PC-3 (cell line): ENCODE results near the gene NGRN.

Experiments
- EZH2 ChIP-seq: fragments of 300-600 bp; sonication (generic); IDR thresholded peaks from one replicate; pipeline ENCODE4 v1.6.1; 2017; ENCODE audit warnings: antibody characterized with exemption, mild to moderate bottlenecking, low read length; ENCODE audit not compliant: unreplicated experiment
- EZH2phosphoT487 ChIP-seq: fragments of 300-600 bp; sonication (generic); IDR thresholded peaks from 2 replicates; pipeline ENCODE4 v1.6.1; 2018; ENCODE audit warnings: mild to moderate bottlenecking, antibody characterized with exemption, low read length, borderline replicate concordance
- TF ChIP-seq, protein P1 (sequence below): fragments of 300-600 bp; sonication (generic); conservative IDR thresholded peaks from 2 replicates; pipeline ENCODE4 v1.5.1; 2017; ENCODE audit warnings: antibody characterized with exemption, low read depth, mild to moderate bottlenecking, low read length

DNA sequence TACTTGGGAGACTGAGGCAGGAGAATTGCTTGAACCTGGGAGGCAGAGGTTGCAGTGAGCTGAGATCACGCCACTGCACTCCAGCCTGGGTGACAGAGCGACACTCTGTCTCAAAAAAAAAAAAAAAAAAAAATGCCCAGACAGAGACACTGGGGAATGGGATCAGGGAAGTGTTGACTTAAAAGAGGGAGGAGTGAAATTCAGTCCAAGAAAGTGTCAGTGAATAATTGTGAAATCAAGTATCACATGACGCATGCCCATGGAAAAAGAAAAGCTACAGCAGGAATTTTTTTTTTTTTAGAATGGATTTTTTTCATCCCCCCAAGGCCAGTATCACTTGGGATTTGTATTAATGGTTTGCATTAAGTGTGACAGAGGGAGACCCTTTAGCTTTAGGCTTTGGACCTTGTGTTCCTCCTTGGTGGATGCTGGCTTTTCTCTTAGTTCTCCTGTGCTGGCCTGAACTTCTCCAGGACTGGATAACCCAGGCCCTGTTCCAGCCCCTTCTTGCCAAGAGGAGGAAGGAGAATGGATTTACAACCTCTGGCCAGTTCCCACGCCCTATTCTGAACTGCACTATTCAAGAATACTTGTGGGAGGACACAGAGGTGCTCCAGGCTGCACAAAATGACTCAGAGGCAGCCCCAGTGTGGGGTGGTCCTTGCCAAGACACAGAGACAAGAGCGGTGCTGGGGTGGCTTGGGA lies 50.0 kb downstream of the NGRN start:
- TF ChIP-seq EZH2: no peak
- TF ChIP-seq, protein P1, sequence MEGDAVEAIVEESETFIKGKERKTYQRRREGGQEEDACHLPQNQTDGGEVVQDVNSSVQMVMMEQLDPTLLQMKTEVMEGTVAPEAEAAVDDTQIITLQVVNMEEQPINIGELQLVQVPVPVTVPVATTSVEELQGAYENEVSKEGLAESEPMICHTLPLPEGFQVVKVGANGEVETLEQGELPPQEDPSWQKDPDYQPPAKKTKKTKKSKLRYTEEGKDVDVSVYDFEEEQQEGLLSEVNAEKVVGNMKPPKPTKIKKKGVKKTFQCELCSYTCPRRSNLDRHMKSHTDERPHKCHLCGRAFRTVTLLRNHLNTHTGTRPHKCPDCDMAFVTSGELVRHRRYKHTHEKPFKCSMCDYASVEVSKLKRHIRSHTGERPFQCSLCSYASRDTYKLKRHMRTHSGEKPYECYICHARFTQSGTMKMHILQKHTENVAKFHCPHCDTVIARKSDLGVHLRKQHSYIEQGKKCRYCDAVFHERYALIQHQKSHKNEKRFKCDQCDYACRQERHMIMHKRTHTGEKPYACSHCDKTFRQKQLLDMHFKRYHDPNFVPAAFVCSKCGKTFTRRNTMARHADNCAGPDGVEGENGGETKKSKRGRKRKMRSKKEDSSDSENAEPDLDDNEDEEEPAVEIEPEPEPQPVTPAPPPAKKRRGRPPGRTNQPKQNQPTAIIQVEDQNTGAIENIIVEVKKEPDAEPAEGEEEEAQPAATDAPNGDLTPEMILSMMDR: no peak
- no peak for TF ChIP-seq EZH2phosphoT487
